Epithelial cell of esophagus (primary cell): ENCODE results near the gene ARHGAP25.

Experiments used
- DNase-seq: peaks from one replicate; pipeline ENCODE4 v3.0.0; 2010; ENCODE audit warnings: low read depth
- H3K4me3 ChIP-seq: 2 replicates; pipeline ENCODE4 v1.5.1; 2011; ENCODE audit warnings: mild to moderate bottlenecking, low read length, control low read depth
- TF ChIP-seq, protein P1 (sequence below): IDR thresholded peaks from 2 replicates; pipeline ENCODE4 v1.5.1; 2011; ENCODE audit warnings: low read depth, mild to moderate bottlenecking, low read length, control low read depth, inconsistent platforms; ENCODE audit not compliant: insufficient read depth; ENCODE audit errors: missing control alignments

ARHGAP25 gene

DNA sequence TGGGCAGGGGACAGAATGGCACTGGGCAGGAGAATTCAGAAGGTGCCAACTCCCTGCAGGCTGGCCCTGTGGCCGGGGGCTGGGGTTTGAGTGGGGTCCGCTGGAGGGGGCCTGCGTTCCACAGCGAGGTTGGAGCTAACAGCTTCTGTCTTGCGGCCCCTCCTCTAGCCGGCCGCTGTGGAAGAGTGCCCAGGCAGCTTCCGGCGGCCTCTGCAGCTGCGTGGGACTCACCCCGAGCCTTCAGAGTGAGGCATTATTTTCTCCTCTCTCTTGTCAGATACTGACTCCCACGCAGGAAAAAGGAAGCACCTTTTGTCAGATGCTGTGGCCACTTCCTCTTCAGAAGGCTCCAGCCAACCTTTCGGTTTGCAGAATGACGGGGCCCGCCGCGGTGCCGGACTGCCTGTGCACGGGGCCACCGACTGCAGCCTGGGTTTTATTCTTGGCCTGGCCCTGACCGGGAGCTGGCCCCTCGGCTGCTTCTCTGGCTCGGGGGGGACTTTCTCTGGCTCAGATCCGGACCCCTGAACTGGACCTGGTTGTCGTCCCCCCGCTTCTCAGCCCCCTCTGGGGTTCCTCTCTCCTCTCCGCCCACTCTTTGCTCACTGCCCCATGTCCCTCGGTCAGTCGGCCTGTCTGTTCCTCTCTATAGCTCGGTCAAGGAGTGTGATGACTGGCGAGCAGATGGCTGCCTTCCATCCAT, 40.1 kb downstream of the ARHGAP25 start:
- H3K4me3 ChIP-seq, result no peak overlapping the region

DNA sequence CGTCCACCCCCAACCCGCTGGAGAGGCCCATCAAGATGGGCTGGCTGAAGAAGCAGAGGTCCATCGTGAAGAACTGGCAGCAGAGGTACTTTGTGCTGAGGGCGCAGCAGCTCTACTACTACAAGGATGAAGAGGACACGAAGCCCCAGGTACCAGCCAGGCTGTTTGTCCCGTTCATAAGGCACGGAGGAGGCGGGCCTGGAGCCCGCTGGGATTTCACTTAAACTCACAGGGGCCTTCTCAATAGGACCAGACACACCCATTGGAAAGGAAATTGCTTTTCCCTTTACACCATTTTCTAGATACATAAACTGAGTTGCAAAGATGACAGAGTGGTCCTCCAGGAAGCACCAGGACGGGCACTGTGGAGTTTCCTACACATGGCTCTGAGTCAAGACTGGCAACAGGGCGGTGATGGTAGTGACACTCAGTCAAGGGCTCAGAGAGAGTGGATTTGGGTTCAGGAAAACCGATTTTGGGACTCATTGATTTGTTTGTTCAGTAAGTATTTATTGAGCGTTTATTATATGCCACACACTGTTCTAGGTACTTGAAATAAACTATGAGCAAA, 40.7 kb downstream of the ARHGAP25 start:
- DNase-seq, result no peak
- no peak overlapping the region for H3K4me3 ChIP-seq
- TF ChIP-seq, protein P1, sequence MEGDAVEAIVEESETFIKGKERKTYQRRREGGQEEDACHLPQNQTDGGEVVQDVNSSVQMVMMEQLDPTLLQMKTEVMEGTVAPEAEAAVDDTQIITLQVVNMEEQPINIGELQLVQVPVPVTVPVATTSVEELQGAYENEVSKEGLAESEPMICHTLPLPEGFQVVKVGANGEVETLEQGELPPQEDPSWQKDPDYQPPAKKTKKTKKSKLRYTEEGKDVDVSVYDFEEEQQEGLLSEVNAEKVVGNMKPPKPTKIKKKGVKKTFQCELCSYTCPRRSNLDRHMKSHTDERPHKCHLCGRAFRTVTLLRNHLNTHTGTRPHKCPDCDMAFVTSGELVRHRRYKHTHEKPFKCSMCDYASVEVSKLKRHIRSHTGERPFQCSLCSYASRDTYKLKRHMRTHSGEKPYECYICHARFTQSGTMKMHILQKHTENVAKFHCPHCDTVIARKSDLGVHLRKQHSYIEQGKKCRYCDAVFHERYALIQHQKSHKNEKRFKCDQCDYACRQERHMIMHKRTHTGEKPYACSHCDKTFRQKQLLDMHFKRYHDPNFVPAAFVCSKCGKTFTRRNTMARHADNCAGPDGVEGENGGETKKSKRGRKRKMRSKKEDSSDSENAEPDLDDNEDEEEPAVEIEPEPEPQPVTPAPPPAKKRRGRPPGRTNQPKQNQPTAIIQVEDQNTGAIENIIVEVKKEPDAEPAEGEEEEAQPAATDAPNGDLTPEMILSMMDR, result no peak

More for the DNA sequence above, 40.1 kb downstream of the ARHGAP25 start:
- DNase-seq, result no peak
- TF ChIP-seq, protein P1, result no peak

DNA sequence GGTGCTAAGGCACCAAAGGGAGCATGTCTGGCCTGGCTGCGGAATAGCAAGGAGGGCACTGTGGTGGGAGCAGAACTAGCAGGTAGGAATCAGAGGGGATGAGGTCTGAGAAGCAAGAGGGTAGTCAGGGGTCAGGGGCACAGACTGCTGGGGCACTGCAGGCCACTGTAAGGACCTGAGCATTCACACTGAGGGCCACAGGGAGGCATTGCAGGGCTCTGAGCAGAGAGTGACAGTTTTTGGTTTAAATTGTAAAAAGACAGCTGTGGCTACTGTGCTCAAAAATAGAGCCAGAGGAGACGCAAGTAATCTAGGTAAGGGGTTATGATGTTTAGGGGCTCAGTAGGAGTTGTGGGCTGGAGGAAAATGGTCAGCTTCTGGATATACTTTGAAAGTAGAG, 41.5 kb downstream of the ARHGAP25 start:
- TF ChIP-seq, protein P1, result no peak
- no peak overlapping the region for H3K4me3 ChIP-seq
- no peak for DNase-seq

DNA sequence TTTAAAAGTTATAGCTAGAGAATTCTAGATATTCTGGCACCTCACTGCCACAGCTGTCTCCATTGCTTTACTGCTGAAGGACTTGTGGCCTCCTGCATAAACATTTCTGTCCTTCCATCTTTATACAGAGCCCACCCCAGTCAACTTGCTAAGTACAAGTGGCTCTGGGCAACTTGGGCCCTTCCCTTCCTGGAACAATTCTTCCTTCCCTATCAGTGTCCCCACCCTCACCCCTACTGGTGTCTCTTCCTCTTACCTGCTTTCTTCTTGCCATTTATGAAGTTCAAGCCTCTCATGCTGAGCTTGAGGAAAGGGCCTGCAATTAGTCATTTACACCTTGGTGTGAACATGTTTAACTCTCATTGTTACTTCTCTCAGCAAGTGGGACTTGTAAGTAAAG, 45.0 kb downstream of the ARHGAP25 start:
- no peak for DNase-seq
- H3K4me3 ChIP-seq, result no peak overlapping the region
- TF ChIP-seq, protein P1, result no peak

DNA sequence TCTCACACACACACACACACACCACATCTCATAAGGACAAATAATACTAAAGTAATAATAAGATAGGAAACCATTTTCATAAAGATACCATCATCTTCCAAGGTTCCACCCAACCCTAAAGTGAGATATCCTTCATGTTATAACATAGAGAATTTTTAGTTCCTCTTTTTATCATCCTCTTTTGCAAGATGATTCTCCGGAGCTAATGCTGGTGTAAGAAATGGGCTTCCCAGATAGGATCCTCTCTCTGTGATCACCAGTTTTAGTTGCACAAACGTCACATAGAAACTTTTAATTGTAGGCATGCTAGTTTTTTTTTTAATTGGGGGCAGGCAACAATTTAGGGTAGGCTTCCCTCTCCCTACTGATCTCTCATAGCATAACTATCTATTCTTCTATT, 49.6 kb downstream of the ARHGAP25 start:
- DNase-seq, result no peak
- TF ChIP-seq, protein P1, result no peak
- H3K4me3 ChIP-seq, result no peak overlapping the region

DNA sequence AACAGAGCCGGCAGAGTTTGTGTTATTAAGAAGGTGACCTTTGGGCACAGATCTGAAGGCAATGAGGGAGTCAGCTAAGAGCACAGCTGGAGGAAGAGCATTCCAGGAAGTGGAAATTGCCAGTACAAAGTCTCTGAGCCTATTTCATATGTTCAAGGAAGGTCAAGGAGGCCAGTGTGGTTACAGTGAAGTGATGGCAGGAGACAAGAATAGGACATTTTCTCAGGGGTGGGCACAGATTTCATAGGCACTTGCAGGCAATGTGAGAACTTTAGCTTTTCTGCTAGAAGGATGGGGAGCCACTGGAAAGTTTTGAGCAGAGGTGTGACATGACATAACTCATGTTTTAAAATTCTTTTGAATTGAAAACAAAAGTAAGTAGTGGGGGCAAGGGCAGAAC, 50.3 kb downstream of the ARHGAP25 start:
- no peak for DNase-seq
- TF ChIP-seq, protein P1, result no peak
- H3K4me3 ChIP-seq, result no peak overlapping the region

DNA sequence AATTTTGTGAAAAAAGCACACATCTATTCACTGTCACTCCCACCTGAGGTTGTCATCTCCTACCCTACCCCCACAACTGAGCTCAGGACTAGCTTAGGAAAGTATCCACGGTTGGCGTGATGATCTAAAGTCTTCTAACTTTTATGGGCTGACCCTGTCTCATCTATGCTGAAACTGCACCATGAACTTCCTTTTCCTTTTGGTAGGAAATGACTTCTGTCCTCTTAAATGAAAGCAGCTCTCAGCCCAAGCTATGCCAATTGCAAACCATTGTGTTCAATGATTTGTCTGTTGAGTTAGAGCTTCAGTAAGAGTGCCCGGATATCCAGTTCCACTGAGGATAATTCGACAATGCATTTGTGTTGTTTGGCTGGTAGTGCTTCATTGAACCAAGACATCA, 52.7 kb downstream of the ARHGAP25 start:
- TF ChIP-seq, protein P1, result no peak
- DNase-seq, result no peak
- H3K4me3 ChIP-seq, result no peak overlapping the region
